Measurements from ENCODE around the gene HSF4. TPM values are rescaled to one million over a fixed set of nuclear protein-coding genes. Genes with fewer than 3 reads are reported as not detected.
"Not testable (repeated sequence)": the region's sequence is repeated elsewhere in the genome, so short reads cannot be mapped to it uniquely, and the experiment has no call there.

Gene HSF4
- total RNA-seq (10 to 100 TPM; 11.6 to 13.3 TPM), polyA plus RNA-seq (not detected)

DNA sequence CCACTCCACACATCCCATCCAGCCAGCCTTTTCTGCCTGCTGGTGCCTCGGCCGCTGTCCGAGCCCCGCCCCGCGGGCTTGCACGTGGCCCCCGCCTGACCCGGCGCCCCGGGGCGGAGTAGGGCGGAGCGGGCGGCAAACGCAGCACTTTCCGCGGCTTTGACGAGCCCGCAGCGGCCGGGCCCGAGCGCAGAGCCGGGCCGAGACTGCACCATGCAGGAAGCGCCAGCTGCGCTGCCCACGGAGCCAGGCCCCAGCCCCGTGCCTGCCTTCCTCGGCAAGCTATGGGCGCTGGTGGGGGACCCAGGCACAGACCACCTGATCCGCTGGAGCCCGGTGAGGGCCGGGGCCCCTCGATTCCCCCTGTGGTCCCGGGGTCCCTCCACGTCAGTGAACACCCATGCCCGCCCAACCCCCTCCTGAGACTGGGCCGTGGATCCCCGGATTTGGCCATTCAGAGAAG lies at the start of gene HSF4:
HSF4 (plus strand) TSS at position 147 of the 463 bp plus-strand sequence; CDS start at position 214, 67 bp downstream.
- no peaks in the 10 kb centered on the region for H3K36me3 ChIP-seq (ENCODE audit: insufficient read depth, low read length)
- ChIA-PET CTCF (interaction anchor here (3.4 to 17.6 kb wide), 3 partner anchors 10 to 21 kb away, joined by 22 to 205 read pairs (median 80); partner anchors contain the start of genes B3GNT9, EXOC3L1 and MATCAP1), POLR2A (interaction anchor here (1.0 kb wide), 1 partner anchor 10 kb away, joined by 4 read pairs; no protein-coding TSS in a partner anchor)
- no peak for DNase-seq
- H3K27me3 ChIP-seq (ENCODE audit: insufficient read depth, low read length, poor library complexity, severe bottlenecking) = peaks cover 67% of the 10 kb centered on the region
- Mint-ChIP-seq H3K27ac (peak within 1 kb of the TSS in 2 of 8 donors; percentile 48 to 53), H3K36me3 (peaks cover 0 to 4% (median 0%) of the 10 kb centered on the region in 3 donors), H3K4me1 (peaks cover 21 to 61% (median 25%) of the 10 kb centered on the region in 3 donors), H3K9me3 (peaks cover 0 to 2% (median 0%) of the 10 kb centered on the region in 5 donors), H3K4me3 (peak within 1 kb of the TSS; percentile 50 to 81 (median 64)), H3K27me3 (peaks cover 58 to 60% of the 10 kb centered on the region in 2 donors)
- peak within 1 kb of the TSS; percentile 32 for H3K4me3 ChIP-seq (ENCODE audit: low read length)
- no peaks in the 10 kb centered on the region for H3K9me3 ChIP-seq (ENCODE audit: low read length)
- H3K4me1 ChIP-seq (ENCODE audit: insufficient read depth, low read length) = peaks cover 54% of the 10 kb centered on the region
- peak within 1 kb of the TSS; percentile 24 for H3K27ac ChIP-seq (ENCODE audit: low read depth, low read length)

- peaks cover 20% of the 10 kb centered on the region for H3K4me1 ChIP-seq (ENCODE audit: insufficient read depth, low read length)
- H3K27me3 ChIP-seq (ENCODE audit: insufficient read depth, low read length, poor library complexity, severe bottlenecking) = no peaks in the 10 kb centered on the region
- POLR2A ChIA-PET = no interaction called here
- Mint-ChIP-seq H3K27ac (peak overlapping the region in 5 of 8 donors; percentile 1 to 48 (median 24)), H3K27me3 (no peaks in the 10 kb centered on the region), H3K4me3 (peak overlapping the region in 1 of 7 donors; percentile 8), H3K9me3 (no peaks in the 10 kb centered on the region), H3K4me1 (peaks cover 32 to 67% (median 39%) of the 10 kb centered on the region in 3 donors), H3K36me3 (peaks cover 0 to 41% (median 0%) of the 10 kb centered on the region in 3 donors)
- H3K36me3 ChIP-seq (ENCODE audit: insufficient read depth, low read length) = peaks cover 2% of the 10 kb centered on the region
- H3K27ac ChIP-seq (ENCODE audit: low read depth, low read length) = no peak overlapping the region
- H3K9me3 ChIP-seq (ENCODE audit: low read length) = no peaks in the 10 kb centered on the region
- H3K4me3 ChIP-seq (ENCODE audit: low read length) = no peak overlapping the region
- CTCF ChIA-PET = interaction anchor here (0.8 to 1.7 kb wide), 3 partner anchors 27 to 70 kb away, joined by 3 to 5 read pairs (median 3); no protein-coding TSS in a partner anchor
- DNase-seq = no peak
These were observed 49.8 kb upstream of the HSF4 start for GRCh38 chr16:67114793-67115192.

- peaks cover 0 to 45% (median 4%) of the 10 kb centered on the region in 3 donors for H3K36me3 Mint-ChIP-seq
- ChIA-PET POLR2A (no interaction called here), CTCF (interaction anchor here (1.3 to 1.7 kb wide), 2 partner anchors 40 to 69 kb away, joined by 3 to 5 read pairs; no protein-coding TSS in a partner anchor)
- peak overlapping the region in 4 of 8 donors; percentile 19 to 43 (median 26) for H3K27ac Mint-ChIP-seq
- no peak for DNase-seq
- Histone ChIP-seq H3K27ac (ENCODE audit: low read depth, low read length) (no peak overlapping the region), H3K27me3 (ENCODE audit: insufficient read depth, low read length, poor library complexity, severe bottlenecking) (no peaks in the 10 kb centered on the region), H3K4me1 (ENCODE audit: insufficient read depth, low read length) (peaks cover 15% of the 10 kb centered on the region), H3K9me3 (ENCODE audit: low read length) (no peaks in the 10 kb centered on the region), H3K4me3 (ENCODE audit: low read length) (no peak overlapping the region), H3K36me3 (ENCODE audit: insufficient read depth, low read length) (peaks cover 9% of the 10 kb centered on the region)
- no peaks in the 10 kb centered on the region for H3K27me3 Mint-ChIP-seq
- H3K4me3 Mint-ChIP-seq = no peak overlapping the region
- peaks cover 33 to 67% (median 42%) of the 10 kb centered on the region in 3 donors for H3K4me1 Mint-ChIP-seq
- H3K9me3 Mint-ChIP-seq = no peaks in the 10 kb centered on the region
These were observed 48.9 kb upstream of the HSF4 start for GRCh38 chr16:67115639-67116038.

- Histone ChIP-seq H3K4me1 (ENCODE audit: insufficient read depth, low read length) (peaks cover 4% of the 10 kb centered on the region), H3K4me3 (ENCODE audit: low read length) (no peak overlapping the region), H3K9me3 (ENCODE audit: low read length) (no peaks in the 10 kb centered on the region), H3K36me3 (ENCODE audit: insufficient read depth, low read length) (peaks cover 12% of the 10 kb centered on the region), H3K27ac (ENCODE audit: low read depth, low read length) (no peak overlapping the region), H3K27me3 (ENCODE audit: insufficient read depth, low read length, poor library complexity, severe bottlenecking) (no peaks in the 10 kb centered on the region)
- Mint-ChIP-seq H3K27me3 (no peaks in the 10 kb centered on the region), H3K4me3 (peak overlapping the region in 1 of 7 donors; percentile 13), H3K27ac (peak overlapping the region in 3 of 8 donors; percentile 8 to 47 (median 27)), H3K9me3 (no peaks in the 10 kb centered on the region), H3K4me1 (peaks cover 27 to 57% (median 33%) of the 10 kb centered on the region in 3 donors), H3K36me3 (peaks cover 0 to 46% (median 7%) of the 10 kb centered on the region in 3 donors)
- POLR2A ChIA-PET = interaction anchor here (0.6 to 0.7 kb wide), 2 partner anchors 13 to 123 kb away, joined by 6 read pairs; no protein-coding TSS in a partner anchor
- CTCF ChIA-PET = no interaction called here
- DNase-seq = no peak
These were observed 47.9 kb upstream of the HSF4 start for GRCh38 chr16:67116388-67117311.

DNA sequence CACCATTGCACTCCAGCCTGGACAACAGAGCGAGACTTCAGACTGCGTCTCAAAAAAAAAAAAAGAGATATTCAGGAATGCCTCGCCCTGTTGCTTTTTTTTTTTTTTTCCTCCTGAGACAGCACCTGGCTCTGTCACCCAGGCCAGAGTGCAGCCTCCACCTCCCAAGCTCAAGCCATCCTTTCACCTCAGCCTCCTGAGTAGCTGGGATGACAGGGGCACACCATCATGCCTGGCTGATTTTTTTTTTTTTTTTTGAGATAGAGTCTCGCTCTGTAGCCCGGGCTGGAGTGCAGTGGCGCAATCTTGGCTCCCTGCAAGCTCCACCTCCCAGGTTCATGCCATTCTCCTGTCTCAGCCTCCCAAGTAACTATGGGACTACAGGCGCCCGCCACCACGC lies 46.8 kb upstream of the HSF4 start:
- Histone ChIP-seq H3K9me3 (ENCODE audit: low read length) (no peaks in the 10 kb centered on the region), H3K27me3 (ENCODE audit: insufficient read depth, low read length, poor library complexity, severe bottlenecking) (no peaks in the 10 kb centered on the region), H3K36me3 (ENCODE audit: insufficient read depth, low read length) (peaks cover 12% of the 10 kb centered on the region), H3K4me1 (ENCODE audit: insufficient read depth, low read length) (no peaks in the 10 kb centered on the region), H3K4me3 (ENCODE audit: low read length) (no peak overlapping the region), H3K27ac (ENCODE audit: low read depth, low read length) (no peak overlapping the region)
- Mint-ChIP-seq H3K9me3 (no peaks in the 10 kb centered on the region), H3K4me1 (peaks cover 20 to 48% (median 22%) of the 10 kb centered on the region in 3 donors), H3K36me3 (peaks cover 0 to 51% (median 9%) of the 10 kb centered on the region in 3 donors), H3K4me3 (no peak overlapping the region), H3K27ac (no peak overlapping the region), H3K27me3 (no peaks in the 10 kb centered on the region)
- no peak for DNase-seq
- ChIA-PET POLR2A (interaction anchor here (0.7 kb wide), 1 partner anchor 122 kb away, joined by 6 read pairs; no protein-coding TSS in a partner anchor), CTCF (interaction anchor here (0.7 kb wide), 3 partner anchors 37 to 454 kb away, joined by 3 read pairs; no protein-coding TSS in a partner anchor)

- no peak for DNase-seq
- Histone ChIP-seq H3K4me3 (ENCODE audit: low read length) (no peak overlapping the region), H3K36me3 (ENCODE audit: insufficient read depth, low read length) (peaks cover 12% of the 10 kb centered on the region), H3K27me3 (ENCODE audit: insufficient read depth, low read length, poor library complexity, severe bottlenecking) (no peaks in the 10 kb centered on the region), H3K9me3 (ENCODE audit: low read length) (no peaks in the 10 kb centered on the region), H3K27ac (ENCODE audit: low read depth, low read length) (no peak overlapping the region), H3K4me1 (ENCODE audit: insufficient read depth, low read length) (no peaks in the 10 kb centered on the region)
- H3K27ac Mint-ChIP-seq = peak overlapping the region in 2 of 8 donors; percentile 32 to 66
- POLR2A ChIA-PET = no interaction called here
- no peaks in the 10 kb centered on the region for H3K27me3 Mint-ChIP-seq
- peaks cover 10 to 34% (median 14%) of the 10 kb centered on the region in 3 donors for H3K4me1 Mint-ChIP-seq
- no peaks in the 10 kb centered on the region for H3K9me3 Mint-ChIP-seq
- CTCF ChIA-PET = interaction anchor here (0.9 to 1.3 kb wide), 2 partner anchors 9 to 35 kb away, joined by 3 to 4 read pairs; no protein-coding TSS in a partner anchor
- H3K36me3 Mint-ChIP-seq = peaks cover 3 to 57% (median 15%) of the 10 kb centered on the region in 3 donors
- no peak overlapping the region for H3K4me3 Mint-ChIP-seq
These were observed 44.5 kb upstream of the HSF4 start for GRCh38 chr16:67120025-67120424.

DNA sequence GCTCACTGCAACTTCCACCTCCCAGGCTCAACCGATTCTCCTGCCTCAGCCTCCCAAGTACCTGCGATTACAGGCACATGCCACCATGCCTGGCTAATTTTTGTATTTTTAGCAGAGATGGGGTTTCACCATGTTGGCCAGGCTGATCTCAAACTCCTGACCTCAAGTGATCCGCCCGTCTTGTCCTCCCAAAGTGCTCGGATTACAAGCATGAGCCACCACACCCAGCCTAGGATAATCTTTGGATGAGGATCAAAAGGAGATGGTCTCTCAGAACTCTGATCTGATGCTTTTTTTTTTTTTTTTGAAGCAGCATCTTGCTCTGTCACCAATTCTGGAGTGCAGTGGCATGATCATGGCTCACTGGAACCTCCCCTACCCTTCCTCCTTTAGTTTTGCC lies 41.7 kb upstream of the HSF4 start:
- peaks cover 17% of the 10 kb centered on the region for H3K36me3 ChIP-seq (ENCODE audit: insufficient read depth, low read length)
- H3K4me1 ChIP-seq (ENCODE audit: insufficient read depth, low read length); POLR2A ChIA-PET; H3K4me3 Mint-ChIP-seq; H3K9me3 ChIP-seq (ENCODE audit: low read length); DNase-seq; H3K4me3 ChIP-seq (ENCODE audit: low read length); H3K27me3 Mint-ChIP-seq; H3K27ac ChIP-seq (ENCODE audit: low read depth, low read length); H3K9me3 Mint-ChIP-seq; H3K27ac Mint-ChIP-seq; H3K27me3 ChIP-seq (ENCODE audit: insufficient read depth, low read length, poor library complexity, severe bottlenecking); CTCF ChIA-PET: not testable (repeated sequence)
- Mint-ChIP-seq H3K4me1 (peaks cover 4 to 13% (median 8%) of the 10 kb centered on the region in 3 donors), H3K36me3 (peaks cover 8 to 62% (median 19%) of the 10 kb centered on the region in 3 donors)
